Left ventricle myocardium superior (tissue), 1 donor: ENCODE results near the gene DMRT3. TPM values are rescaled to one million over a fixed set of nuclear protein-coding genes. Genes with fewer than 3 reads are reported as not detected.

Experiments used
- ATAC-seq: fragments of 200-7000 bp; cut with Tn5 transposase; one replicate; pipeline ENCODE4 v1.9.1; 2020; ENCODE audit warnings: mild to moderate bottlenecking, moderate library complexity
- DNase-seq: peaks from one replicate; pipeline ENCODE4 v3.0.0-alpha.2; 2020
- intact Hi-C: fragments of 100-400 bp; cut with micrococcal nuclease; formaldehyde crosslinking; loops from one replicate; pipeline ENCODE4 v1.11.0; 2022
- total RNA-seq: library from RNA; stranded (reverse); fragmentation: NEBNext Ultra II Directional; extraction: Animal tissue kit (Norgen Biotek cat#: 25700); gene quantifications from one replicate; pipeline ENCODE4 v1.2.1, GENCODE V29; 2021
- donor health status: DM: no; HTN: yes; CAD: no; lungs with severe emphysema.

The DMRT3 gene
- total RNA-seq, 1 donor from 2014 or later: not detected

DNA sequence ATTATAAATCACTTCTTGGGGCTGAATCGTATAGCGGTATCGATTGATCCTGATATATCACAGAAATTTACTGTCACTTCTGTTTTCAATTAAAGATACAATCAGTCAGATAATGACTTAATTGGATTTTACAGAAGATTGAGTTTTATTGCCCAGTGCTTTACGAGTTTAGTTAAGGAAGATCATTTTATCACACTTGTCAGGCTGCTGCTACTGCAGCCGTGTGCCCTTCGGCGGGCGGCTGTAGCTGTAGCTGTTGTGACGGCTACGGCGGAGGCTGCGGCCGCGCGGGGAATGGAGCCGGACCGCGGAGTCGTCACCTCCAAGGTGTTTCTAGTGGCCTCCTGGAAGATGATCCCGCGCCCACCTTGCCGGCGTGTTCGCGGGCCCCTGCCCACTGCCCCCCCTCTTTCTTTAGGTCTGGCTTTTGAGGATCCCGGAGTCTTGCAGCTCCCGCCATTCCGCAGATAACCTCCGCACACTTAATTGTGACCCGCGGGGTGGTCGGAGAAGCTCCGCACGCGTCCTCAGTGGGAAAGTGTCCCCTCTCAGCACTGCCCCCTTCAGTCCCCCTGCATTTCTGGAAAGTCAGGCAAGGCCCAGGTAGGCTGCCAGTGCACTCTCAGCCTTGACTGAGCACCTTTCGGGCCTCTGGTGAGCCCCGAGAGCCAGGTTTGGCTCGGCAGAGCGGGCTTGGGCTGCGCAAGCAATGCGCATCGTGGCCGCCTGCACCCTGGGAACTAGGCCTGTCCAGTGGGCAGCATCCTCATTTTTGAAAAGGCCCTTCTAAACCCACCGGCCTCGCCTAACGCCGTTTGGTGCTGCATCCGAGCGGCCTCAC, 6.9 kb upstream of the DMRT3 start:
- intact Hi-C loops: no loop called here
- DNase-seq: no peak
- no peak for ATAC-seq

DNA sequence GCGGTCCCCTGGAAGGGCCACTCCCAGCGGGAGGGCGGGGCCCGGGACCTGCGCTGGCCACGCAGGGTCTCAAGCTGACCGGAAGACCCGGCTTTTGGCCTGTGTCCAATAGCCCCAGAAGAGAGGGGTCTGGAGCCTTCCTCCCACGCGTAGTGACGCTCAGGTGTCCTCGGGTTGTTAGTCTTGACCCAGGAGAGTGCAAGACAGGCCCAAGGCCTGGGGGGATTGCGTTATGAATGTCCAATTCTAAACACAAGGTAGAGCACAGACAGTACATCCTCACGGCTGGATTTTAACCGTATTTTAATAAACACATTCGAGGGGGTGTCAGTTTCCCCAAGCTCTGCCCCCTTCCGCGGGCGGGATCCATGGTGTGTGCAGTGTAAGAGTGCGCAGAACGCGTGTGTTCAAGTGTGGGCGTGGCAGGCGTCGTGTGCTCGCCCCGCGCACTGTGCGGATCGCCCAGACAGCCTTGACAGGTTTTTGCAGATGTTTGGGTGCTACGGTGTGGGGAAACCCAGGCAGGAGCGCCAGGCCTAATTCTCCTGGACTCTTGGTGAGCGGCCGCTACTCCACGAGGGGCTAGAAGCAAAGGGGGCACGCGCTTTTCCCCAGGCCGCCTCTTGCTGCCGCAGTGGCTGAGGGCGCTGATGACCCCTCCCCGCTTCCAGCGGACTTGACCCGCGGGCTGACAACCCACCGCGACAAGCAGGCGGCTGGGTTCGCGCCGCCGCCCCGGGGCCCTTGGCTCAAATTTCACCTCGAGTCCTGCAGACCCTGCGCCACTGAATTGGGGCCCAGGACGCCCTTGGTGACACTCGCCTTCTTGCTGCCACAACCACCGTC, 6.1 kb upstream of the DMRT3 start:
- intact Hi-C loops: no loop called here
- no peak for DNase-seq
- ATAC-seq: no peak

DNA sequence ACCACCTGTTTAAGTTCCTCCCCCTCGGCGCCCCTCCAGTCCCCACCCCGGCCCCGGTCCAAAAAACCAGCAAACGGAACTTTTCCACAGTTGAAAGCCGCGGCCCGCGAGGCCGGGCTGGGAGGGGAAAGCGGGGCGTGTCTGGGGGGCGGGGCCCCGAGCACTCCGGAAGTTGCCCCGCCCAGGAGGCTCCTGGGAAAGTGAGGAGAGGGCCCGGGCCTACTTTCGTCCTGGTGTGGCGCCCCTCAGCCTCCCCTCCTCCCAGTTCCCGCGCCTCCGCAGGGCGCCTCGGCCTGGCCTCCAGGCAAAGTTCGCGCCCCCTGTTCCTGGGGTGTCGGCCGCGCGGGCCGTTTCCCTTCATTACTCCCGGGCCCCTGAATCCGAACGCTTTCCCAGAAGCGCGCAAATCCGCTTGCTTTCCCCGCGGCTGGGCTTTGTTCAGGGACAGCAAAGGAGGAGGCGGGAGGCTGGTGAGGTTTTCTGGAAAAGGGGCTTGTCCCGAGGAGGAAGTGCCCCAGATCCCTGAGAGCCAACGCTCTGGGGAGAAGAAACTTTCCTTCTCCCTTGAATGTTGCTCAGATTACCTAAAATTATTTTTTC, 4.5 kb upstream of the DMRT3 start:
- peak; percentile 31 for ATAC-seq
- no peak for DNase-seq

DNA sequence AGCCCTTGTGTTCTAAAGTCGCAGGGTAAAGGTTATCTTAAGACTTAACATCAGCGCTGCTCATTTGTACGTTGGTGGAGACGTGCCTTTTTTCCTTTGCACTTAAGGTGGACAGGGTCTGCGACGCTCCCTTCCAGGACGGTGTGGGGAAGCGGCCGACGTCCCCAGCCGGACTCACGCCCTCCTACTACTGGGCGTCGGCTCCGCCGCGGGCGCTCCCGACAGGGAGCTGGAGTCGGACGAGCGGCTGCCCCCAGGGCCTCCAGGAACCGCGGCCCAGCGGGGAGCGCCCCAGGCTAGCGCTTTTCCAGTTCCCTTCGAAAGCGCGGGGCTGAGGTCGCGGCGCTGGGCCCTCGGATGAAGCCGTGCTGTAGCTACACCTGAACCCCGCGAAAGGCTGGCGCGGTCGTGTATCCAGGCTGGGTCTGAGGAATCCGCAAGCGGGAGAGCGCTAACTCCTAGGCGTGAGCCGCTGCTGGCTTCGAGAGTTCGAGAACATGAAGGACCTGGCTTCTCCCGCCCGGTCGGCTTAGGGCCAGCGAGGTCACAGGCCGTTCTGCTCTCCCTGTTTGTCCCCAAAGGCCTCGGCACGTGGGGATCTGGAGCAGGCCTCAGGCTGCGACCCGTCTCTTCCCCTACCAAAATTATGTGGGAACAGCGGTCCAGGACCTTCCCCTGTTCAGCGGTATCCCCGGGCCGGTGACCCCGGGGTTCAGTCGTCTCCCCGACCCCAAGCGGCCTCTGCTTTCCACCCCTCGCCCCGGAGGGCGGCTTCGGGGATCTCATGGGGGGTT, 3.8 kb upstream of the DMRT3 start:
- ATAC-seq (peak; percentile 23), DNase-seq (no peak)
- intact Hi-C loops: no loop called here

More for the DNA sequence above, 4.5 kb upstream of the DMRT3 start:
- intact Hi-C loops: no loop called here

GRCh38 chr9:973295-973834, 3.1 kb upstream of the DMRT3 start:
- intact Hi-C loops: no loop called here
- ATAC-seq (no peak), DNase-seq (no peak)

GRCh38 chr9:974031-974995, 2.1 kb upstream of the DMRT3 start:
- intact Hi-C loops: no loop called here
- ATAC-seq (no peak), DNase-seq (no peak)

DNA sequence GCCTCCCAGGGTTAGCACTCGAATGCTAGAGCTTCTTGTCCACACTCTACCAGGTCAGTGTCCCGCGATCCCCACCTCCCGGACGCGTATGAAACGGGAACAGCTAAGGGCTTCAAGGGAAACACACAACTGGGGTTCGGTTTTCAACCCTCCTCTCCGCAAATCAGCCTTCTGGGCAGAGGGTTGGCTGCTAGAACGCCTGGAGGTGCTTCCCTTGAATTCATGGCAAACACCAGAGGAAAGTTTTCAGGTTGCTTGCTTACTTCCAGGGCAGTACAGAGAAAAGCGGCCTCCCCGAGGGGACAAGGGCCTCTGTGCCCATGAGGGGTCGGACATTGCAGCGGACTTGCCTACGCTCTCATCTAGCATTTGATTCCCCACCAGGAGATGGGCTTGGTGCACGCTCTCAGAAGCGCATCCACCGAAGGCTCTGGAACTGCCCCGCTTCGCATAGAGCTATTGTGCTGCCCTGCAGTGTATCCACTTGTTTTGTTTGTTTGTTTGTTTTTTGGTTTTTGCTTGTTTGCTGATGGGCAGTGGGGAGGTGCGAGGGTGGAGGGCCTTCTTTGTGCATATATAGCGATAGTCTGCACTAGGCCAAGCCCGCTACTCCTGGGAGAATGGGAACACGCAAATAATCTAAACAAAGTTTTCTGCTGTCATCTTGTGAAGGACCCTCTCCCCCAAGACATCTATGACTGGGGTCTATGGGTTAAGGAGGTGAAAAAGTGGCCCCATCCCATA, 1.3 kb upstream of the DMRT3 start:
- DNase-seq (no peak), ATAC-seq (no peak)
- intact Hi-C loops: no loop called here

GRCh38 chr9:975740-976257, 656 bp upstream of the DMRT3 start:
- no peak for ATAC-seq
- intact Hi-C loops: no loop called here
- no peak for DNase-seq

DNA sequence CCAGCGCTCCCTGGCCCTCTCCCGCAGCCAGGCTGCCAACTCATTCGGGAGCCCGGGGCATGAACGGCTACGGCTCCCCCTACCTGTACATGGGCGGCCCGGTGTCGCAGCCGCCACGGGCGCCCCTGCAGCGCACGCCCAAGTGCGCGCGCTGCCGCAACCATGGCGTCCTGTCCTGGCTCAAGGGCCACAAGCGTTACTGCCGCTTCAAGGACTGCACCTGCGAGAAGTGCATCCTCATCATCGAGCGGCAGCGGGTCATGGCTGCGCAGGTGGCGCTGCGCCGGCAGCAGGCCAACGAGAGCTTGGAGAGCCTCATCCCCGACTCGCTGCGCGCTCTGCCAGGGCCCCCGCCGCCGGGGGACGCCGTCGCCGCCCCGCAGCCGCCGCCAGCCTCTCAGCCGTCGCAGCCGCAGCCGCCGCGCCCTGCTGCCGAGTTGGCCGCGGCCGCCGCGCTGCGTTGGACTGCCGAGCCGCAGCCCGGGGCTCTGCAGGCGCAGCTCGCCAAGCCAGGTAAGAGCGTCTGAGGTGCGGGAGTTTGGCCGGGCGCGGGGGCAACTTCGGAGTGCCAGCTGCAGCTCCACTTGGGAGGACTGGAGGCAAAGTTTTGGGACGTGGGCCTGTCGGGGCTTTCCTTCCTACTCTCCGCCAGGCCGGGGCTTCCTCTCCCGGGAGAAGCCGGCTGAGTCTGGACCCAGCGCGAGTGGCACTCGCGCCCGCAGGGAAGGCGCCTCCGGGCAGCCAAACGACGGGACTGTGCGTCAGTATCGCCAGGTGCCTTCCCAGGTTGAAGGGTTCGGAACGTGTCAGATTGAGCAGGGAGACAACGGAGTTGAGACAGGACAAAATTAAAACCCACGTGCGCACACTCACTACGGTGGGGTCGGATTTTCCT, 735 bp downstream of the DMRT3 start:
- DNase-seq (no peak), ATAC-seq (no peak)
- intact Hi-C loops: no loop called here

DNA sequence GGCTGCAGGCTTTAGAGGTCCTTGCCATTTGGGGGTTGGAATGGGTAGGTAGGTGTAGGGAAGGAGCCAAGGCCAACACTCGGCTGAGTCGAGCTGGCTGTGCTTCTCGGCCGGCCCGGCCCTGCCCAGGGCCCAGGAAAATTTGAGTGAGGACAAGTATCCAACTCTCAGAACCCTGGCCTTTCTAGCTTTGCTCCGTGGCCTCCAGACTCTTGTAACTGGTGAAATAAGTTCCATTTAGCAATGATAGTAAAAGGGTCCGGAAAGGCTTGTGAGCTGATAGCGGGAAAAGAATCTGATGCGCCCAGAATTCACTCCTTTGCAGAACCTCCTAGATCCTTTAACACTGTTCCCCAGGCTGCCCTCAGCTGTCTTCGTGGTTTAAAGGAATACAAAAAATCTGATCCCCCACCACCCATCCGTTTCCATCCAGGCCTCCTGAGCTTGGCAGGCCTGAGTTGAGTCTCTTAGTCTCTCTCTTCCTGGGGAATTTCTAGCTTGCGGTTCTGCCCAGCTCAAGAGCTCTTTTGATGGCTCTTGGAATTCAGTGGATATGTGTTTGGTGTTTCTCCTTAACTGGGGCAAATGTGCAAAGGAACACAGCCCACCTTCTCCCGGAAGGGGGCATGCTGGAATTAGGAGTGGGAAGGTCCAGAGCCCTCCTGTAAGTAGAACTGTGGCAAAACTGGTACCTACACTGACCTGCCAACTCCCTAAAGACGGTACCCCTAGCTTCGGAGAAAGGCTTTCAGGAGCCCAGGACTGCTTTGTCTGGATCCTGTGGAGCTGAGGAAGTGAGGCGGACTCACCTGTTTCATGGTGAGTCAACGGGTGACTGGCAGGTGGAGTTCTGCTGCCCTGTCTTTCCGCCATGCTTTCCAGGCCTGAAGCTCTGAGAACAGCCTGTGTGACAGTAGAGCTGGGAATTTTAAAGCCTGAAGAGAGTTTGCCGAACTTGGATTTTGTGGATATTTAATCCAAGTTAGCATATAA, 1.7 kb downstream of the DMRT3 start:
- DNase-seq: no peak
- intact Hi-C loops: no loop called here

GRCh38 chr9:979983-980382, 3.5 kb downstream of the DMRT3 start:
- intact Hi-C loops: no loop called here
- ATAC-seq (no peak), DNase-seq (no peak)

More for the DNA sequence above, 1.7 kb downstream of the DMRT3 start:
- ATAC-seq: no peak

GRCh38 chr9:980640-981039, 4.2 kb downstream of the DMRT3 start:
- DNase-seq (no peak), ATAC-seq (no peak)
- intact Hi-C loops: no loop called here

DNA sequence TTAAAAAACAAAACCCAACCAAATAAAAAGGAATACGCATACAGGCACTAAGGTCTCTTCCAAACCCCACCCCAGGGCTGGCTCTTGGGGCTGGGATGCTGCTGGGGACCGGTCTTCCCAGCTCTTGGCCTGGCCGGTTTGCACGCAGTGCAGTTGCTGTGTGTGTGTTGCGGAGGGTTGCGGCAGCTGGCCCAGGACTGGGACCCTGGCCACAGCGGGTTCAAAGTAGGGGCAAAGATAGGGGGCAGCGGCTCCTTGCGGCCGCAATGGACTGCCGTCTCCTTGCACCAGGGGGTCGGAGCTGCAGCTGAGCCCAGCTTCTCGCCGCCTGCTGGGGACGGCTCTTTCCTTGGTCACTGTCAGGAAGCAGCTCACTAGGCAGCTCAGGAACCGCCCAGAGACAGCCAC, 5.0 kb downstream of the DMRT3 start:
- DNase-seq (no peak), ATAC-seq (no peak)
- intact Hi-C loops: no loop called here

GRCh38 chr9:982394-983230, 6.2 kb downstream of the DMRT3 start:
- ATAC-seq: no peak
- no peak for DNase-seq
- intact Hi-C loops: no loop called here
